ENCODE data around the gene PRDM5.

PRDM5 gene

DNA sequence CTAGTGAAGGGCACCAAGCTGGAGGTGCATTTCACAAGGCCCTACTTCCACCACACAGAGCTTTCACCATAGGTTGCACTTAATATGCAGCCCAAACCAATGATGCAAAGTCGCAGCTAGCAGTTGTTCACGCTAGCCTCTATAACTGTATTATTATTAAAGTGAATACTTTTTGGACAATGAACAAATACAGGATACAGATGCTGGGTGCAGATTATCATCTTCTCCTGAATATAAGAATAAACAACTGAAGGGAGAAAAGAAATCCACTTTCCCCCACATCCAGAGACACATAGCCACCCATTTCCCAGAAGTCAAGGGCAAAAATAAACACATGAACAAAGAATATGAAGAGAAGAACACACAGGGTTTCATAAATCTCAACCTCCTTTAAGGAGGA is 107.2 kb downstream of the PRDM5 start:
- no peak for DNase-seq

DNA sequence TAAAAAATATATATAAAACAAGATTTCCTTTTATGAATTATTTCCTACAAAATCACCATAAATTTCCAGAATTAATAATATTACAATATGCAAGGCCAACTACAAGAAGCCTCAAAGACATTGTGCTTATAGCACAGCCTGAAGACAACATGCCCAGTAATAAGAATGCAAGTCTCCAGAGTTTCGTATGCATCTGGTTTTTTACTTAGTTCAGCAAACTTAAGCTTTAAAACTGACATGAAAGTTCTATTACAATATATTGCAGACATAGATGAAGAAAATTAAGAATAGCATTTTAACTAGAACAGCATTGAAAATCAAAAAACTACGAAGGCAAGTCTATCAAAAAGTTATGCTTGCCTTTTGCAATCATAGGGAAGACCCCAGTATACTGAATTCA is 107.6 kb downstream of the PRDM5 start:
- DNase-seq: no peak

- no peak for DNase-seq
These were observed 110.3 kb downstream of the PRDM5 start for GRCh38 chr4:120812216-120812615.

DNA sequence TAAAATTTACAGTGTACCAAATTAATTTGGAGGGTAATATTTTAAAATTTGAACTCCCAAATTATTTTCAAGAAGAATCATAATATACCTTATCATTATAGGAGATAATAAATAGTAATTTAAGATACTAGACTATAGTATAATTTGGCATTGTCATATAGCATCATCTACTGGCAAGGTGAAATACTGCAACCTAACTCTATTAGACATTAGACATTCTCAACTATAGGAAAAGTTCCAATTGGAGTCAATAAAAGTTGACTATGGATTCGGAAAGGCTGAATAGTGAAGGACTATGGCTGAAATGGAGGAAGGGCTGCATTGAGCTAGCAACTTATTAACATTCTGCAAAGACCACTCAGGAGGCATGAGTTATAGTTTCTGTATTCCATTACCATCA is 113.0 kb downstream of the PRDM5 start:
- no peak for DNase-seq

- no peak for DNase-seq
These were observed 113.9 kb downstream of the PRDM5 start for GRCh38 chr4:120808475-120809141.

DNA sequence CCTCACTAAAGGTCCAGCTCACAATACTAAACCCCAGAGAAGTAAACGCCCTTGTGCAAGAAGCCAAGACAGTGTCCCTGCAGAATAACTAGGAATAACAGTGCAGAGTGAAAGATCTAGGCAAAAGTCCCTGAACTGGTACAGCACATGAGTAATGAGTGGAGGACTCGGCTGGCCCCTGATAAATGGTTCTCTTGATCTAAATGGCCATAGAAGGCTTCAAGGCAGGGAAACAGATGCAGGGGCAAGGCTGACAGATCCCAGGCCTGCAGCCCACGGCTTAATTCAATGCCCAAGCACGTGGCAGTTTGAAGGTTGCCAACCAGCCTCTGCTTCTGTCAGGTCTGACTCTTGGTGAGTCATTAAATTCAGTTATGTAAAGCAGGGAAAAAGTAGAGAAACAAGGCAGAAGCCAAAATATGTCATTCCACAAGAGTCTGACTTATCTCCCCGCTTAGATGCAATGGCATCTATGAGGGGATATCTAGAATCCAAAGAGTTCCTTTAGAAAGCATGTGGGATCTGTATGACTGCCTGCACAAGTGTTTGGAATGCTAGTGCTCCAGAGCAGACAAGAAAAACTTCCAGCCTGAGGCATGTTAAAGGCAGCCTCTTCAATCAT is 121.3 kb downstream of the PRDM5 start:
- DNase-seq: no peak

DNA sequence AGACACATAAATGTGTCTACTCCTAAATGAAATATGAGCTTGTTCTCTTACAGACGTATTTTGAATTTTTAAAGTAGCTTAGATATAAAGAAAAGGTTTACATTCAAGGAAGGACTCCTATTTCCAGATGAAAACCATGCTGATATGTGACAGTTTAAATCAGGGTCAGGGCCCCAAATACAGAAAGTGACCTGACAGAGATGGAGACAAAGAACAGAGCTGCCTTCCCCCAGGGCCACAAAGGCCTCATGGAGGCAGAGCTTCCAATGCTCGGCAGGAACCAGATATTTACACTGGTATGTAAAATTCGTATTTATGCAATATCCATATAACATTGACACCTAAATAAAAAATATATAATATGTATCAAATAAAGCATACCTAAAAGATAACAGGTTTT is 124.0 kb downstream of the PRDM5 start:
- no peak for DNase-seq

DNA sequence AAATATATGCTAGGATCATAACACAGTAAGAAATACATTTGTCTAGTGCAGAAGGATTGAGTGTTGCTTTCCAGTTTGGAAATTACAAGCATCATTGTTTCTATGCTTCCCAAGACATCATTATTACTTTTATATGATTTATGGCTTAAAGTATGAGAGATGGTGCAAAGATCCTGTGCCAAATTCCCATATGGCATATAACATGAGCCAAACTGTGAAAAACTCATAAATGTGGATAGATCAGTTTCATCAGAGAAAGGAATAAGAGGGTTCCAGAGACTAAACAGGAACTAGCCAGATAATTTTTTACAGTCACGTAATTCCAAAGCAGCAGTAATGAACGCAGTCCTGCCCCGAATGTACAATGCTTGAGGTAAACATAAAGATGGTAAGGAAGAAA is 126.3 kb downstream of the PRDM5 start:
- no peak for DNase-seq

GRCh38 chr4:120785202-120785601 is 137.3 kb downstream of the PRDM5 start:
- DNase-seq: no peak

GRCh38 chr4:120777459-120777858 is 145.1 kb downstream of the PRDM5 start:
- no peak for DNase-seq

GRCh38 chr4:120775431-120775830 is 147.1 kb downstream of the PRDM5 start:
- no peak for DNase-seq

DNA sequence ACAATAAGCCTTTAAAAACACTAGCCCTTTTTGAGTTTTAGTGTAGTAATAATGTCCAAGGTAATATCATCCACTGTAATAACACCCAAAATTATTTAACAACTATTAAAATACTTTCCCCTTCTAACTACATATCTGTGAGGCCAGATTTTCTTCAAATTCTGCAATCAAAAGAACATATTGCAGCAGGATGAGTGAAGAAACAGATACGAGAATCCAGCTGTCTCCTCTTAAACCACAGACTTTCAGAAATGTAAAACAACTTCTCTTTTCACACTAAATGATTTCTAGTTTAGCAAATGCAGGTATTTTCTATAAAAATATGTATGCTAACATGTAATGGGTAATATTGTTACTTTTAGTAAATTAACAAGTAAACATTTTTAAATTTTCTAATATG is 148.9 kb downstream of the PRDM5 start:
- DNase-seq: no peak

GRCh38 chr4:120771907-120772306 is 150.6 kb downstream of the PRDM5 start:
- DNase-seq: no peak

- no peak for DNase-seq
These were observed 151.6 kb downstream of the PRDM5 start for GRCh38 chr4:120770897-120771296.

- no peak for DNase-seq
These were observed 153.3 kb downstream of the PRDM5 start for GRCh38 chr4:120769227-120769626.

DNA sequence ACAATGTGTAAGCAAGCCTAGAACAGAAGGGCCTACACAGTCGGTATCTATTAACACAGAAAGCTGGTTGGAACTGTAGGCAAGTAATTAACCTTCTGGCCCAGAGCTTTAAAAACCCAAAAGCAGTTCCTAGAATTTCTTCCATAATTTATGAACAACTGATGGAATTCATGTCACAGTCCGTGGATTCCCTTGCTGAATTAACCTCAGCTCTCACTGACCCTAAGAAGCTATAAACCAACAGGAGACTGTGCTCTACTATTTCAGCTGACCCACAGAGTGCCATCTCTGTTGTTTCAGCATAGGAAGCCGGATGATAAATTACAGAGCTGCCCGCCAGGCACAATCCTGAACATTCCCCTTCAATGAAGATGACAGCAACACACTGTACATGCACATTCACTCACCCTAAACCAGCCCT is 157.3 kb downstream of the PRDM5 start:
- DNase-seq: no peak

GRCh38 chr4:120763650-120764049 is 158.9 kb downstream of the PRDM5 start:
- no peak for DNase-seq

- no peak for DNase-seq
These were observed 161.5 kb downstream of the PRDM5 start for GRCh38 chr4:120761070-120761469.

DNA sequence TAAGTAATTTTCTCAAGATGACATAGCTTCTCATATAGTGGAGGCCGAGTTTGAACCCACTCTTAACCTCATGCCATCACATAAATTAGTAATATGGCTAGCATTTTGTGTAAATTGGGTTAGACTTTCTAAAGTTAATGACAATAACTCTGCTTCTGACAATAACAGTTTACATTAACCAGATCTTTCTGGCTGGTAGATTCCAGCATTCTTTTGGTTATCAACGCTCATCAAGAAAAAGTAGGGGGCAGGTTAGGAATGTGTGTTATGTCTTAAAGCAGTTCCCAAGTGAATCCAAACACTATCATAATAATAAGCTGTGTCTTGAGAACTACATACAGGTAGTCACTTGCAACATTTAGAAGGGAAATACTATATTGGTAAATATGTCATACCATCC is 162.5 kb downstream of the PRDM5 start:
- DNase-seq: no peak

GRCh38 chr4:120755864-120756263 is 166.7 kb downstream of the PRDM5 start:
- DNase-seq: no peak

- DNase-seq: no peak
These were observed 167.9 kb downstream of the PRDM5 start for GRCh38 chr4:120754590-120754989.

DNA sequence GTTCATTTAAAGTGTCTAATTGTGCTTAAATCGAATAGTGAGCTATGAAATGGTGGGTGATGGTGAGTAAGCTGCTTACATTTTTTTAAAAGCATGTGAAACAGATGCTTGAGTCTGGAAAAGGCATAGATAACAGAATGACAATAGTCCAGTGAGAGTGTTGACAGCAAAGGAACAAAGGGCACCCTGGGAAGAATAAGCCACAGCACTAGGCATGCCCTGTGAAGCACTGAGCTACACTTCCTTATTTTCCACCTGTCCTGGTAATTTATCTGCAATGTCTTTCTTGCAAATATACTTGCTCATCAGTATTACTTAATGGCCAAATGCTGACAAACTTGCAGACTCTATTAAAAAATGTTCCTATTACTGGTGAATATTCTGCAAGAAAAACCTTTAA is 168.7 kb downstream of the PRDM5 start:
- no peak for DNase-seq

GRCh38 chr4:120750152-120750525 is 172.4 kb downstream of the PRDM5 start:
- no peak for DNase-seq

GRCh38 chr4:120749445-120750151 is 172.9 kb downstream of the PRDM5 start:
- no peak for DNase-seq
